Fibroblast of skin of abdomen (primary cell): Measurements from ENCODE around the gene MRFAP1L1.

ENCODE experiments used
- DNase-seq: peaks from one replicate; pipeline ENCODE4 v3.0.0-alpha.2; 2013

MRFAP1L1 gene

DNA sequence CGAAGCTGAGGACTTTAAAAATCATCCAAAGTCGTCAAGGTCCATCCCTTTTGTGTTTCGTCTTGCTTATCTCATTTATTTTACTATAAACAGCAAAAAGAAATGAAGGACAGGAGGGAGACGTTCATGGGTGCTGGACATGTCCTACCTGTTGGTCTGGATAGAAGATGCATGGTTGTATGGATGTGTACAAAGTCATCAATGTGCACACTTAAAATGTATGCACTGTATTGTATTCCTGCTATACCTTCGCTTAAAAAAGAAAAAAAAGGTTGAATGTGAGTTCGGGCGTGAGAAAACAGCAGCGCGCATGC, 6.0 kb upstream of the MRFAP1L1 start:
- no peak for DNase-seq

DNA sequence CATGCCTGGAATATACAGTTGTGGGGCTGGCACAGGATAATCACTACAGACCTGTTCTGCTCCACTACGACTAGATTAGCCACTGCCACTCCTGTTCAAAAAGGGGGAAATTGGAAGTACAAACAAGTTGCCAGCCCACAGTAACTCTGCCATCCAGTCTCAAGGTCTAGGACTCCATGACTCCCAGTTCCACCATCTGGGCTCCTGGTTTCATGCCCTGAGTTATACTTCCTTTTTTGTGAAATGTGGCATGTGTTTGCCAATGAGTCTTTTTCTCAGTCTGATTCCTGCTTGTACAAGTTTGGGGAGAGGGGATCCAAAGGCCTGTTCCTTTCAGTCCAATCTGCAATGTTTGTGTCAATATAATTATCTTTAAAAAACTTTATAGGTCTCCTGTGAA, 5.3 kb upstream of the MRFAP1L1 start:
- no peak for DNase-seq

DNA sequence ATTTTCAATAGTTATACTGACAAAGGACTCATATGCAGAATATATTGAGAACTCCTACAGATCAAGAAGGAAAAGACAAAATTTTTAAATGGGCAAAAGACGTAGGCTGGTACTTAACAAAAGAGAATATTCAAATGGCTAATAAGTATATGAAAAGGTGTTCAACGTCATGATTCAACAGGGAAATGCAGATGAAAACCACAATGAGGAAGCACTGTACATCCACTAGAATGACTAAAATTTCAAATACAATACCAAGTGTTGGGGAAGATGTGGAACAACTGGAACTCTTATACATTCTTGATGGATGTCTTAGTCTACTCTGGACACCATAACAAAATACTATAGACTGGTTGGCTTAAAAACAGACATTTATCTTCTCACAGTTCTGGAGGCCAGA, 1.3 kb upstream of the MRFAP1L1 start:
- DNase-seq, result no peak

GRCh38 chr4:6710282-6710681, 617 bp upstream of the MRFAP1L1 start:
- DNase-seq, result no peak

- DNase-seq, result no peak
Observed at GRCh38 chr4:6706173-6706572, 3.5 kb downstream of the MRFAP1L1 start.

DNA sequence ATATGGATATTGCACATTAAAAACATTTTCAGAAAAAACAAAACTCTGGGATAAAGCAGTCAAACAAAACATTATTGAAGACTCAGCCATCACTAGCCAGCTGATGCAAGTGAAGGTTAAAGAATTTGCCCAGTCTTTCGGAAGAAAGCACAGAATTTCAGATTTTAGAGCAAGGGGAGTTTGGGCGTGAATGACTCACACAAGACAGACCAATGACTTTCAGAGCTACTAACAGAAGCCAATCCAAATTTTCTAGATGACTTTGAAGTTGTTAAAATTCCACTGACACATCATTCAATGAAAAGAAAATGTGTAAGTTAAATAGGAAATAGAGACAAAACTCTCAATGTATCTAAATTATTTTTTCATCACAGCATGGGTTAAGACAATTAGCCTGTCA, 4.0 kb downstream of the MRFAP1L1 start:
- no peak for DNase-seq

DNA sequence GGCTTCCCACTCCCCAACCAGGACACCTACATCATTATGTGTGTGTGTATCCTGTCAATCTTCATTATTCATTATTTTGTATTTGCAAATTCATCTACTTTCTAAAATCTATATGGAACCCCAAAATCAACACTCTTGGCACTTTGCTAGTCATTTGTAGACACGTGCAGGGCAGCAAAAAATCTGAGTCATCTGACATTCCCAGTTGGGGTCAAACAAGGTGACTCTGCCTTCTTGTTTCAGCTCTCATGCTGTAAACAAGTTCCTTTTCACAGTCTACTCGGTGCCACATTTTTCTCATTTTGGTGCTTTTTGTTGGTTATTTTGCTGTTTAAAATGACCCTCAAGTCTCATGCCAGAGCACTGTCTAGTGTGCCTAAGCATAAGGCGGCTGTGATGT, 5.9 kb downstream of the MRFAP1L1 start:
- DNase-seq, result no peak

DNA sequence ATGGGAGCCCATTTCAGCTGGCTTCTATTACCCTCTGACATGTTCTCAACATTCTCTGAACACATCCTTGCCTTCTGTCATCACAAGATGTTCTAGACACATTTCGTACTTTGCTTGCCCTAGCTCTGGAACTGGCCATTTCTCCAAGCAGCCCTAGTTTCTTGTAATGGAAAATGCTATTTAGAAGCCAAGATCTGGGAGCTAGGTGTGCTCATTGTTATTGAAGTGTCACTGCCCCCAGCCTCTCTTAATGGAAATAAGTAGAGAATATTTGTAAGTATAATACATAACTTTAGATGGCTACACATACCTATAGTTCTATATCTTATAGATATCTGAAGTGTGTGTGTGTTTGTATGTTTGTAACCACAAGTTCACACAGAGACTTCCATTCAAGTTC, 6.9 kb downstream of the MRFAP1L1 start:
- DNase-seq, result no peak

DNA sequence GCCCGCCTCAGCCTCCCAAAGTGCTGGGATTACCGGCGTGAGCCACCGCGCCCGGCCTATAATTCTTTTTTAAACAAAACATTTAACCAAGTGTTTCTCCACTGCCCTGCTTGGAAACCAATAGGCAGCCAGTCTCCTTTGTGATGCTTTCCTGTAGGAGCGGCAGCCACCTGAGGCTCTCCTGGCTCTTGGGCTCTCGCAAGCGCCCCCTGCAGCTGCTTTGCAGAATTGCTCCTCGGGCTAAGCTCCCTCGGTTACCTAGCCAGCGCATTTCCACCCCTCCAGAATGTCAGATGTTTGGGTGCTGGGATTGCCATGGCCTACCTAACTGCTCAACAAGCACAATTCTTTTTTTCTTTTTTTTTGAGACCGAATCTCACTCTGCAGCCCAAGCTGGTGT, 8.3 kb downstream of the MRFAP1L1 start:
- no peak for DNase-seq

GRCh38 chr4:6699903-6700302, 9.8 kb downstream of the MRFAP1L1 start:
- DNase-seq, result no peak

DNA sequence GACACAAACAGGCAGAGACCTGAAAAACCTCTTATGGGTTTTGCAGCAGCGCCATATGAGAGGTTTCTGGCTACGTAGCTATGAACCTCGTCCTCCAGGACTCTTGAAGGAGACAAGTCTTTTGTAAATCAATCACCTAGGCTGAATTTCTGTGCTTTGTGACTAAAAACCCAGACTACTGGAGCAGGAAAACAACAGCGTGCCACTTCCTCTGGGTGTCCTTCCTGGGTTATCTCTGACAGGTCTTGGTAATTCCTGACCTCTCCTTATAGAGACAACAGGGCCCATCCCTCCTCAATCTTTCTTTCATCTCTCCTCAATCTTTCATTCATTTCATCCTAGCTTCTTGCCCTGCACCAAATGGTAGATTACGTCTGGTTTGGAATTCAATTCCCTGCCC, 10.3 kb downstream of the MRFAP1L1 start:
- no peak for DNase-seq

DNA sequence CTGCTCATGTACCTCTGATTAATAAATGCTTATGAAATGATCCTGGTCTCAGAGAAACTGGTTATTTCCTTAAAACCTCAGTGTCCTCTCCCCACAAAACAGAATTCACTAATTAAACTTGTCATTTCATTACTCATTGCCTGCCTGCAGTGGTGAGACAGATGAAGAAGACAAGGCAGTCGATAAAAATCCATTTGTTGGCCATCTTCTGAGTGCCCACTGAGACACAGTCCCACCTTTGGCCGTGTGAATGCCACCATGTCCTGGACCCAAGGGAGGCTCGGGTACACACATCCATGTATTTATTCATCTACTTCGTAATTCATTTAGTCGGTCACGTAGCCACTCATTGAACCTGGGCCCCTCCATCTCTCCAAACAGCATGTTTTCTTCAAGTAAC, 12.5 kb downstream of the MRFAP1L1 start:
- DNase-seq, result no peak

- DNase-seq, result no peak
Observed at GRCh38 chr4:6696611-6697010, 13.1 kb downstream of the MRFAP1L1 start.

- no peak for DNase-seq
Observed at GRCh38 chr4:6695660-6696610, 13.7 kb downstream of the MRFAP1L1 start.

GRCh38 chr4:6694177-6694901, 15.3 kb downstream of the MRFAP1L1 start:
- DNase-seq, result no peak

DNA sequence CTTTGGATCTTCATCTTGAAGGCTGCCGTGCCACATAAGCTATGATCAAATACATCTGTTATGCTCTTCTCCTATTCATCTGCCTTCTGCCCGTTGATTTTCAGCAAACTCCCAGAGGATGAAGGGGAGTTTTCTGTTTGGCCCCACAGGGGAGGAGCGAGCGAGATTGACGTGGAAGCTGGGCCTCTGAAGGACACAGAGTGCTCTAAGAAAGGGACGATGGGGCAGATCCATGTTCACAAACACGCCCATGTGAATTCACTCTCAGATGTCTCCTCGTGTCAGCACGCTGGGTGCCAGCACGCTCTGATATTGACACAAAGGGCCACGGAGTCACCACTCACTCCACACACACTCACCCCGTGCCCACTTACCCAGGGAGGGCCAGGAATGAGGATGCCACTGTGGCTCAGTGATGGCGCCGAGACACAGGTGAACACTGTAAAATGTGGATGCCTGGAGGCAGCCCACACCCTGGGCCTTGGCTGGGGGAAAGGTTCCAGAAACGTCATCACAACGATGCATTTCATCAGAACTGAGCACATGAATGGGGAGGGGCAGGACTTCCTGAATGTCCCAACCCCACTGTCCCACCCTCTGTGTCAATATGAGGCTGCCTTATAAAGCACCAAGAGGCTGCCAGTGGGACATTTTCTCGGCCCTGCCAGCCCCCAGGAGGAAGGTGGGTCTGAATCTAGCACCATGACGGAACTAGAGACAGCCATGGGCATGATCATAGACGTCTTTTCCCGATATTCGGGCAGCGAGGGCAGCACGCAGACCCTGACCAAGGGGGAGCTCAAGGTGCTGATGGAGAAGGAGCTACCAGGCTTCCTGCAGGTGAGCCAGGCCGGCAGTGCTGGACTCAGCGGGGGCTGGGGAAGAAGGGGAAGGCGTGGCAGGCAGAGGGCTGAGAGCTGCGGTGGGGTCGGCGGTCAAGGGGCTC, 16.2 kb downstream of the MRFAP1L1 start, which contains the start of gene S100P:
S100P (plus strand) TSS at position 648 of the 946 bp plus-strand sequence; CDS start at position 703, 55 bp downstream.
- peak; percentile 16 for DNase-seq

DNA sequence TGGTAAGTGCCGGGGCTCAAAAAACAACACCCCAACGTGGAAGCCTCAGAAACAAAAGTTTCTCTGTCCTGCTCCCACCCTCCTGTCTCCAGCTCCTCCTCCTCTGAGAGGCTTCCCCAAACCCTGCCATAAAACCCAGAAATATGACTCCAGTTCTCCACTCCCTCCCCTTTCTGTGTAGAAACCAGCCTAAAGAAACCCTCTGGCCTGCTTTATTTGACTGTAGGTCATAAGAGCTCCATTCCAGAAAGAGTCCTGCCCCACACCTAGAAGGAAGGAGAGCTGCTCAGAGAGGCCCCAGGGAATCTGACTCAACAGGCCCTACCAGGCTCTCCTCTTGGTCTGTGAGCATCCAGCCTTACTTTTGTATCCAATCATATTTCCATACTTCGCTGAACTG, 16.9 kb downstream of the MRFAP1L1 start:
- peak; percentile 51 for DNase-seq

DNA sequence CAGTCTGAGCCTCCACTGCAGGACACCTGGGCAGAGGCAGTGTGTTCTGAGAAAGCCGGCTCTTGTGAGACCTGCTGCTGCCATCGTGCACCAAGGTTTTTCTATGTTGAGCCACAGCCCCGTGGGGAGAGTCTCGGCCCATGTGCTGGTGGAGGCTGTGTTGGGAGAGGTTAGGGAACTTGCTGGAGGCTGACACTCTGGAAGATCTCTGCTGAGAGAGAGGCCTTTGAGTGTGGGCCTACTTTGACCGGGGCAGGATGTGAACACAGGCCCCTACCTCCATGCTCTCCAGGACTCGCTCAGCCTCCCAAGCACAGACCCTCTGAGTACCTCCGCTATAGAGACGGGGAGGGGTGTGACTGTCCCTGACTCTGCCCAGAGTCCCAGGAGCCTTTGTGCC, 17.3 kb downstream of the MRFAP1L1 start:
- DNase-seq, result no peak

DNA sequence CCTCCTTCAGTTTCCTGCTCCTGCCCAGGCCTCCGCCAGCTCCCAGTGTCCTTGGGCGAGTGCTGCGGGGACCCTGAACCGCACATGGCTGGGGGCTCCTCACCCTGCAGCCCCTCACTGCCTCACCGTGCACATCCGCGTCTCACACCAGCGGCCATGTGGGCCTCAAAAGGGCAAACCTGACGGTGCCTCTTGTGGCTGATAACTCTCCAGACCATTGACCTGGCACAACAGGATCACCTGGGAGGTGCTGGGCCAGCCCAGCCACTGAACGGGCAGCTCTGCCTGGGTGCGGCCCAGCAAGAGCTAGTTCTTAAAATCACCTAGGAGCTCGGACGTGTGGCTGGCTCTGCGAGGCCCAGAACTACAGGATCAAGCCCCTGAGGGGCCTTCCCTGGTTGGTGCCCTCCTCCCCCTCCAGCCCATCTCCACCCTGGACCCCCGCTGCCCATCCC, 20.1 kb downstream of the MRFAP1L1 start:
- DNase-seq, result no peak

- DNase-seq, result peak; percentile 96
Observed at GRCh38 chr4:6688879-6689505, 20.7 kb downstream of the MRFAP1L1 start.

DNA sequence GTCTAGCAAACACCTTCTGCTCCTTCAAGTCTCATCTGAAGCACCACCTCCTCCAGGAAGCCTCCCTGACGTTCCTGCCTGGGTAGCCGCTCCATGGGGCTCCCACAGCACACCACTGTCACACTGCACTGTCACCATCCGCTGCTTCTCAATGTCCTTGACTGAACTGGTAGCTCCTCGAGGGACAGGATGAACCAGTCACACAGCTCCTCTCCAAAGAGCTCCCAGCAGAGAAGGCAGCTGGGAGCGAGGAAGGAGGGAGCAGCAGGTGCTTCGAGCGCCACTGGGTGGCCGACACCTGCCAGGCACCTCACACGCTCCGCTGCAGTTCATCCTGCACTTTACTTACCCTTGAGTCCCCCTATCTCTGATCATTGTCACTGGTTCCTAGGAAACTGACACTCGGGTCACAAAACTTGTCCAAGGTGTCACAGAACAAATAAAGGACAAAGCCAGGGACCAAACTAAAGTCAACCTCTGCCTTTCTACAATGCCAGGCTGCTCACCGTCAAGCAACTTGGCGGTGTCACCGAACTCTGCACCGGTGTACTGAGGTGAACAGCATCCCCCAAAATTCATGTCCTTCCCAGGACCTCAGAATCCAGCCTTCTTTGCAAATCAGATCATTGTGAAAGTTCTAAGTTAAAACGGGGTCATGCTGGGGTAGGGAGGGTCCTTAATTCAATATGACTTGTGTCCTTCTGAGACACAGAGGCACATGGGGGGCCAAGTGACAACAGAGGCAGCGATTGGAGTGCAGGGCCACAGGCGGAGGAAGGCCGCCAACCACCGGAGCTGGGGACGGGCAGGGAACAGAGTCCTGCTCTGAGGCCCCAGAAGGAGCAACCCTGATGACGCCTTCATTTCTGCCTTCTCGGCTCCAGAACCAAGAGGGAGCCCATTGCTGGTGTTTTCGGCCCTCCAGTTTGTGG, 21.5 kb downstream of the MRFAP1L1 start:
- no peak for DNase-seq
